Subcutaneous abdominal adipose tissue (tissue), 5 donors: Measurements from ENCODE around the gene CD22.

Experiments
- H3K27ac ChIP-seq: one replicate; pipeline ENCODE4 v1.7.0; 2013; ENCODE audit warnings: low read depth, mild to moderate bottlenecking, inconsistent platforms, low read length, moderate library complexity
- H3K27me3 ChIP-seq, 5 donors: one replicate each; pipeline ENCODE4 v1.7.0; 2013; ENCODE audit warnings: low read length in 5 of 5, inconsistent platforms in 1 of 5; ENCODE audit not compliant: control insufficient read depth in 5 of 5, insufficient read depth in 4 of 5
- H3K36me3 ChIP-seq, 5 donors: one replicate each; pipeline ENCODE4 v1.7.0; 2013; ENCODE audit warnings: low read length in 5 of 5; ENCODE audit not compliant: control insufficient read depth in 5 of 5, insufficient read depth in 5 of 5
- H3K4me1 ChIP-seq, 5 donors: one replicate each; pipeline ENCODE4 v1.7.0; 2013; ENCODE audit warnings: low read length in 5 of 5, mild to moderate bottlenecking in 3 of 5, moderate library complexity in 1 of 5; ENCODE audit not compliant: control insufficient read depth in 5 of 5, insufficient read depth in 5 of 5
- H3K4me3 ChIP-seq, 5 donors: one replicate each; pipeline ENCODE4 v1.7.0; 2013; ENCODE audit warnings: low read length in 5 of 5, low read depth in 1 of 5
- H3K9ac ChIP-seq, 5 donors: one replicate each; pipeline ENCODE4 v1.7.0; 2013; ENCODE audit warnings: low read length in 5 of 5, mild to moderate bottlenecking in 4 of 5, moderate library complexity in 3 of 5
- H3K9me3 ChIP-seq, 5 donors: one replicate each; pipeline ENCODE4 v1.7.0; 2013; ENCODE audit warnings: low read length in 5 of 5; ENCODE audit not compliant: control insufficient read depth in 5 of 5
- donor health status: healthy.
- donor health status: healthy.
- donor health status: healthy.
- donor health status: healthy.
- donor health status: healthy.

CD22 gene

GRCh38 chr19:35302446-35302845 is 26.5 kb upstream of the CD22 start:
- Histone ChIP-seq H3K4me3 (no peak overlapping the region), H3K36me3 (no peaks in the 10 kb centered on the region), H3K27ac (no peak overlapping the region), H3K9me3 (no peaks in the 10 kb centered on the region), H3K4me1 (peaks cover 0 to 3% (median 0%) of the 10 kb centered on the region in 5 donors), H3K27me3 (peaks cover 0 to 36% (median 17%) of the 10 kb centered on the region in 5 donors), H3K9ac (no peak overlapping the region)

- Histone ChIP-seq H3K9me3 (no peaks in the 10 kb centered on the region), H3K9ac (no peak overlapping the region), H3K27ac (no peak overlapping the region), H3K36me3 (no peaks in the 10 kb centered on the region), H3K4me1 (peaks cover 0 to 3% (median 0%) of the 10 kb centered on the region in 5 donors), H3K27me3 (peaks cover 5 to 27% (median 11%) of the 10 kb centered on the region in 5 donors), H3K4me3 (no peak overlapping the region)
Observed at GRCh38 chr19:35303357-35303915, 25.6 kb upstream of the CD22 start.

GRCh38 chr19:35304036-35304435 is 25.0 kb upstream of the CD22 start:
- Histone ChIP-seq H3K4me1 (peaks cover 0 to 3% (median 0%) of the 10 kb centered on the region in 5 donors), H3K9me3 (no peaks in the 10 kb centered on the region), H3K27ac (no peak overlapping the region), H3K4me3 (no peak overlapping the region), H3K9ac (no peak overlapping the region), H3K36me3 (no peaks in the 10 kb centered on the region), H3K27me3 (peaks cover 5 to 24% (median 11%) of the 10 kb centered on the region in 5 donors)

DNA sequence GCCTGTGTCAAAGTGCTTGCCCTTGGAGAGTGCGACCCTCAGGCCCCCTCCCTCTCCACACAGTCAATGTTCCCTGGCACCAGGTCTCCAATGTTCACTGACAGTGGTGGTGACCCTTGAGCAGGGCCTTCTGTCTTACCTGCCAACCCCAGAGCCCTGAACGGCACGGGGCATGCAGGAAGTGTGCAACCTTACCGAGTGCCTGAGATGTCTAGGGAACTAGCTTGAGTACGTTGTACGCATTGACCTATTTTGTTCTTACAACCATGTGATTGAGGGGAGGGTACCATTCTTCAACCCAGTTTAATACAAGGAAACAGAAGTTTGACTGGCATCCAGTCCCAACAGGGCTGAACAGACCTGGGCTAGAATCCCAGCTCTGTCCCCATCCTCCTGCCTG is 23.8 kb upstream of the CD22 start:
- no peak overlapping the region for H3K4me3 ChIP-seq
- H3K9me3 ChIP-seq, result no peaks in the 10 kb centered on the region
- peaks cover 5 to 27% (median 9%) of the 10 kb centered on the region in 5 donors for H3K27me3 ChIP-seq
- no peak overlapping the region for H3K27ac ChIP-seq
- H3K4me1 ChIP-seq, result peaks cover 0 to 7% (median 0%) of the 10 kb centered on the region in 5 donors
- H3K36me3 ChIP-seq, result no peaks in the 10 kb centered on the region
- H3K9ac ChIP-seq, result no peak overlapping the region

DNA sequence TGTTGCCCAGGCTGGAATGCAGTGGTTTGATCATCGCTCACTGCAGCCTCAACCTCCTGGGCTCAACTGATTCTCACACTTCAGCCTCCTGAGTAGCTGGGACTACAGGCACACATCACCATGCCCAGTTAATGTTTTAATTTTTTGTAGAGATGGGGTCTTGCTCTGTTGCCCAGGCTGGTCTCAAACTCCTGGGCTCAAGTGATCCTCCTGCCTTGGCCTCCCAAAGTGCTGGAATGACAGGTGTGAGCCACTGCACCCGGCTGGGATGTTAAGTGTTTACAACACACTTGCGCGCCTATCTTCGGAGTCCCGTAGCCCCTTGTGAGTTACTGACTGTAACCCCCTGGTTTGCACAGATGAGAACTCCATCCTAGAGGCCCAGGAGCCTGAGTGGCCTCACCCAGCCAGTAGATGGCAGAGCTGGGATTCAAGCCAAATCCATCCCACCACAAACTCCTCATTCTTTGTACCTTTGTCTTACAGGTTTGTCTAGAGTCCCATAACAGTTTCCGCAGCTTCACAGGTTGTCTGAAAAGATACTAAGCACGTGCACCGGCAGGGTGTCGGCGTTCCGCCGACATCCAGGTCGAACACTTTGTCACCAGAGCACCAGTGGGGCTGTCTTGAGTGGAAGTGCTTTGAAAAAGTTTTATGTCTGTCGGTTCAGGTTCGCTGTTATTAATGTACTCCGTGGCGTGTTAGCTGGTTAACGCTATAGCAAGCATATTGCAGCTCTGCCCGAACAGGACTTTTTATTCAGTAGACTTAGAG is 22.3 kb upstream of the CD22 start:
- Histone ChIP-seq H3K27ac (no peak overlapping the region), H3K27me3 (peaks cover 2 to 23% (median 5%) of the 10 kb centered on the region in 5 donors), H3K4me1 (peaks cover 0 to 7% (median 0%) of the 10 kb centered on the region in 5 donors)

GRCh38 chr19:35307931-35308330 is 21.1 kb upstream of the CD22 start:
- Histone ChIP-seq H3K36me3 (no peaks in the 10 kb centered on the region), H3K27ac (no peak overlapping the region), H3K9me3 (no peaks in the 10 kb centered on the region), H3K4me1 (peaks cover 0 to 7% (median 0%) of the 10 kb centered on the region in 5 donors), H3K27me3 (peaks cover 2 to 17% (median 5%) of the 10 kb centered on the region in 5 donors), H3K4me3 (no peak overlapping the region), H3K9ac (no peak overlapping the region)

More for the DNA sequence above, 22.3 kb upstream of the CD22 start:
- Histone ChIP-seq H3K9ac (no peak overlapping the region), H3K9me3 (no peaks in the 10 kb centered on the region), H3K36me3 (no peaks in the 10 kb centered on the region), H3K4me3 (no peak overlapping the region)

GRCh38 chr19:35308910-35309309 is 20.1 kb upstream of the CD22 start:
- Histone ChIP-seq H3K4me1 (peaks cover 0 to 7% (median 0%) of the 10 kb centered on the region in 5 donors), H3K4me3 (no peak overlapping the region), H3K9ac (no peak overlapping the region), H3K9me3 (no peaks in the 10 kb centered on the region), H3K36me3 (no peaks in the 10 kb centered on the region), H3K27ac (no peak overlapping the region), H3K27me3 (peaks cover 3 to 17% (median 7%) of the 10 kb centered on the region in 5 donors)

DNA sequence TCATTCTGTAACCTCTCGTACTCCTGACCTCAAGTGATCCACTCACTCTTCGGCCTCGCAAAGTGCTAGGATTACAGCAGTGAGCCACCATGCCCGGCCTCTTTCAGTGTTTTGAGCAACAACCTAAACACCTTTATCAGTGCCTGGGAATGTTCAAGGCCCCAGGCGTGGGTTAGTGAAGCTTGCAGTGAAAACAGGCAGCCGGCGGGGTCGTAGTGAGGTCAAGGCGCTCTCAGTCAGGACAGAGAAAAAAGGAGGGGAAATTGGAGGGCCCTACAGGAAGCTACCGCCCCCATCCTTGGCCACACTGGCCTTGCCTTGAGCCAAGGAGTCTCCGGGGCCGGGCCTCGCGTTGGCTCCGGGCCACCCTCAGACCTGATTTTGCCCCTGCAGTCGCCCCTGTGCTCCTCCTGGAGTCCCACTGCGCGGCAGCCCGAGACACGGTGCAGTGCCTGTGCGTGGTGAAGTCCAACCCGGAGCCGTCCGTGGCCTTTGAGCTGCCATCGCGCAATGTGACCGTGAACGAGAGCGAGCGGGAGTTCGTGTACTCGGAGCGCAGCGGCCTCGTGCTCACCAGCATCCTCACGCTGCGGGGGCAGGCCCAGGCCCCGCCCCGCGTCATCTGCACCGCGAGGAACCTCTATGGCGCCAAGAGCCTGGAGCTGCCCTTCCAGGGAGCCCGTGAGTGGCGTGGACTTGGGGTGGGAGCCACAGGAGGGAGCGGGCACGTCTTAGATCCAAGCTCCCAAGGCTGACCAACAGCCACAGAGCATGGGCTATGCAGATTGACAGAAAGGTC is 19.3 kb upstream of the CD22 start:
- H3K4me3 ChIP-seq, result no peak overlapping the region
- no peak overlapping the region for H3K9ac ChIP-seq
- H3K27me3 ChIP-seq, result peaks cover 3 to 20% (median 5%) of the 10 kb centered on the region in 5 donors
- H3K9me3 ChIP-seq, result no peaks in the 10 kb centered on the region
- no peak overlapping the region for H3K27ac ChIP-seq
- no peaks in the 10 kb centered on the region for H3K36me3 ChIP-seq
- peaks cover 0 to 7% (median 0%) of the 10 kb centered on the region in 5 donors for H3K4me1 ChIP-seq

GRCh38 chr19:35310331-35310730 is 18.7 kb upstream of the CD22 start:
- Histone ChIP-seq H3K9me3 (no peaks in the 10 kb centered on the region), H3K4me1 (peaks cover 0 to 7% (median 0%) of the 10 kb centered on the region in 5 donors), H3K4me3 (no peak overlapping the region), H3K36me3 (no peaks in the 10 kb centered on the region), H3K27me3 (peaks cover 3 to 17% (median 5%) of the 10 kb centered on the region in 5 donors), H3K9ac (no peak overlapping the region), H3K27ac (no peak overlapping the region)
